ENCODE data around the gene ABHD8. TPM values are rescaled to one million over a fixed set of nuclear protein-coding genes. Genes with fewer than 3 reads are reported as not detected.
"Not testable (repeated sequence)": the region's sequence is repeated elsewhere in the genome, so short reads cannot be mapped to it uniquely, and the experiment has no call there.

ABHD8 gene
- total RNA-seq, 2 experiments from 2014 or later, result 10.1 to 10.7 TPM

- H3K4me3 Mint-ChIP-seq, result peak overlapping the region; percentile 4
- no peak for ATAC-seq
- H3K9me3 Mint-ChIP-seq (ENCODE audit: low read depth), result no peaks in the 10 kb centered on the region
- no peaks in the 10 kb centered on the region for H3K27me3 Mint-ChIP-seq
- DNase-seq, result no peak
- peaks cover 3% of the 10 kb centered on the region for H3K36me3 Mint-ChIP-seq
- CTCF ChIA-PET, result interaction anchor here (0.7 to 6.2 kb wide), 7 partner anchors 13 to 188 kb away, joined by 3 to 44 read pairs (median 3); partner anchors contain the start of gene ANO8
- peak overlapping the region; percentile 3 for H3K27ac Mint-ChIP-seq
- peaks cover 56% of the 10 kb centered on the region for H3K4me1 Mint-ChIP-seq
Measured at GRCh38 chr19:17307876-17308377, 4.7 kb upstream of the ABHD8 start.

- H3K4me3 Mint-ChIP-seq, result peak overlapping the region; percentile 87
- H3K4me1 Mint-ChIP-seq, result peaks cover 56% of the 10 kb centered on the region
- no peak for DNase-seq
- peak overlapping the region; percentile 89 for H3K27ac Mint-ChIP-seq
- no peaks in the 10 kb centered on the region for H3K9me3 Mint-ChIP-seq (ENCODE audit: low read depth)
- ATAC-seq, result no peak
- H3K36me3 Mint-ChIP-seq, result peaks cover 3% of the 10 kb centered on the region
- CTCF ChIA-PET, result interaction anchor here (0.9 to 6.2 kb wide), 6 partner anchors 13 to 99 kb away, joined by 3 to 44 read pairs (median 6); partner anchors contain the start of genes ANO8 and BST2
- no peaks in the 10 kb centered on the region for H3K27me3 Mint-ChIP-seq
Measured at GRCh38 chr19:17306285-17306714, 3.1 kb upstream of the ABHD8 start.

GRCh38 chr19:17305517-17306284, 2.5 kb upstream of the ABHD8 start, which contains the start of gene MRPL34:
Gene MRPL34, plus strand, starts transcription at chr19:17305872. Its CDS starts 21 bp downstream, at chr19:17305893.
- DNase-seq (peak; percentile 99), ATAC-seq (peak; percentile 68)
- peaks cover 54% of the 10 kb centered on the region for H3K4me1 Mint-ChIP-seq
- peak within 1 kb of the TSS; percentile 87 for H3K4me3 Mint-ChIP-seq
- H3K36me3 Mint-ChIP-seq, result peaks cover 3% of the 10 kb centered on the region
- peak within 1 kb of the TSS; percentile 89 for H3K27ac Mint-ChIP-seq
- no peaks in the 10 kb centered on the region for H3K9me3 Mint-ChIP-seq (ENCODE audit: low read depth)
- no peaks in the 10 kb centered on the region for H3K27me3 Mint-ChIP-seq
- CTCF ChIA-PET, result interaction anchor here (0.6 to 6.2 kb wide), 23 partner anchors 10 to 270 kb away, joined by 3 to 44 read pairs (median 4); partner anchors contain the start of genes ANO8, BABAM1, BST2 and USHBP1

- ATAC-seq (no peak), DNase-seq (no peak)
- peaks cover 3% of the 10 kb centered on the region for H3K36me3 Mint-ChIP-seq
- H3K4me3 Mint-ChIP-seq, result peak overlapping the region; percentile 87
- CTCF ChIA-PET, result interaction anchor here (0.6 to 6.2 kb wide), 23 partner anchors 9 to 270 kb away, joined by 3 to 44 read pairs (median 4); partner anchors contain the start of genes ANO8, BABAM1, BST2 and USHBP1
- peaks cover 48% of the 10 kb centered on the region for H3K4me1 Mint-ChIP-seq
- H3K27ac Mint-ChIP-seq, result peak overlapping the region; percentile 89
- no peaks in the 10 kb centered on the region for H3K9me3 Mint-ChIP-seq (ENCODE audit: low read depth)
- no peaks in the 10 kb centered on the region for H3K27me3 Mint-ChIP-seq
Measured at GRCh38 chr19:17305216-17305516, 1.9 kb upstream of the ABHD8 start.

- DNase-seq (no peak), ATAC-seq (no peak)
- H3K36me3 Mint-ChIP-seq, result peaks cover 3% of the 10 kb centered on the region
- H3K27ac Mint-ChIP-seq, result peak overlapping the region; percentile 89
- H3K27me3 Mint-ChIP-seq, result no peaks in the 10 kb centered on the region
- H3K9me3 Mint-ChIP-seq (ENCODE audit: low read depth), result no peaks in the 10 kb centered on the region
- peaks cover 47% of the 10 kb centered on the region for H3K4me1 Mint-ChIP-seq
- CTCF ChIA-PET, result interaction anchor here (0.6 to 6.2 kb wide), 24 partner anchors 9 to 271 kb away, joined by 3 to 44 read pairs (median 4); partner anchors contain the start of genes ANO8, BABAM1, BST2 and USHBP1
- peak overlapping the region; percentile 87 for H3K4me3 Mint-ChIP-seq
Measured at GRCh38 chr19:17304386-17305215, 1.4 kb upstream of the ABHD8 start.

GRCh38 chr19:17303940-17304267, 679 bp upstream of the ABHD8 start:
- Mint-ChIP-seq H3K27me3 (no peaks in the 10 kb centered on the region), H3K9me3 (ENCODE audit: low read depth) (no peaks in the 10 kb centered on the region), H3K36me3 (peaks cover 1% of the 10 kb centered on the region), H3K4me1 (peaks cover 42% of the 10 kb centered on the region), H3K27ac (no peak overlapping the region), H3K4me3 (peak overlapping the region; percentile 56)
- no peak for ATAC-seq
- CTCF ChIA-PET, result interaction anchor here (0.6 to 1.6 kb wide), 5 partner anchors 10 to 82 kb away, joined by 4 to 9 read pairs (median 5); no protein-coding TSS in a partner anchor
- DNase-seq, result no peak

- peak overlapping the region; percentile 56 for H3K4me3 Mint-ChIP-seq
Measured at GRCh38 chr19:17302391-17303166, 646 bp downstream of the ABHD8 start.

GRCh38 chr19:17300992-17301619, 2.1 kb downstream of the ABHD8 start:
- Mint-ChIP-seq H3K9me3 (ENCODE audit: low read depth) (no peaks in the 10 kb centered on the region), H3K4me3 (no peak overlapping the region), H3K27ac (no peak overlapping the region), H3K36me3 (peaks cover 11% of the 10 kb centered on the region), H3K4me1 (peaks cover 25% of the 10 kb centered on the region), H3K27me3 (no peaks in the 10 kb centered on the region)
- DNase-seq (no peak), ATAC-seq (no peak)
- CTCF ChIA-PET, result interaction anchor here (1.0 kb wide), 1 partner anchor 31 kb away, joined by 4 read pairs; no protein-coding TSS in a partner anchor

More at GRCh38 chr19:17302391-17303166, 646 bp downstream of the ABHD8 start:
- Mint-ChIP-seq H3K27ac (peak overlapping the region; percentile 5), H3K9me3 (ENCODE audit: low read depth) (no peaks in the 10 kb centered on the region), H3K27me3 (no peaks in the 10 kb centered on the region), H3K4me1 (peaks cover 37% of the 10 kb centered on the region), H3K36me3 (peaks cover 9% of the 10 kb centered on the region)
- no peak for ATAC-seq
- DNase-seq, result peak; percentile 45
- CTCF ChIA-PET, result interaction anchor here (0.9 to 1.6 kb wide), 6 partner anchors 10 to 84 kb away, joined by 3 to 9 read pairs (median 5); no protein-coding TSS in a partner anchor

- peaks cover 9% of the 10 kb centered on the region for H3K4me1 Mint-ChIP-seq
- peaks cover 11% of the 10 kb centered on the region for H3K36me3 Mint-ChIP-seq
- CTCF ChIA-PET, result interaction anchor here (1.4 to 2.2 kb wide), 2 partner anchors 8 to 89 kb away, joined by 5 to 7 read pairs; partner anchors contain the start of gene MRPL34
- no peak for DNase-seq
- H3K4me3 Mint-ChIP-seq, result no peak overlapping the region
- no peaks in the 10 kb centered on the region for H3K9me3 Mint-ChIP-seq (ENCODE audit: low read depth)
- H3K27me3 Mint-ChIP-seq, result no peaks in the 10 kb centered on the region
- no peak for ATAC-seq
- no peak overlapping the region for H3K27ac Mint-ChIP-seq
Measured at GRCh38 chr19:17296976-17297375, 6.2 kb downstream of the ABHD8 start.

- Mint-ChIP-seq H3K9me3 (ENCODE audit: low read depth) (no peaks in the 10 kb centered on the region), H3K36me3 (peaks cover 11% of the 10 kb centered on the region), H3K4me3 (no peak overlapping the region), H3K27ac (no peak overlapping the region), H3K4me1 (peaks cover 11% of the 10 kb centered on the region), H3K27me3 (no peaks in the 10 kb centered on the region)
- ATAC-seq, result no peak
- CTCF ChIA-PET, result interaction anchor here (2.2 to 6.6 kb wide), 2 partner anchors 9 to 91 kb away, joined by 7 to 92 read pairs; partner anchors contain the start of gene MRPL34
- no peak for DNase-seq
Measured at GRCh38 chr19:17296273-17296672, 7.0 kb downstream of the ABHD8 start.

GRCh38 chr19:17295551-17295950, 7.7 kb downstream of the ABHD8 start:
- ATAC-seq; H3K4me3 Mint-ChIP-seq; H3K27ac Mint-ChIP-seq; DNase-seq; H3K27me3 Mint-ChIP-seq; H3K9me3 Mint-ChIP-seq (ENCODE audit: low read depth): not testable (repeated sequence)
- H3K4me1 Mint-ChIP-seq, result peaks cover 14% of the 10 kb centered on the region
- H3K36me3 Mint-ChIP-seq, result peaks cover 11% of the 10 kb centered on the region
- CTCF ChIA-PET, result interaction anchor here (2.2 to 6.6 kb wide), 2 partner anchors 10 to 92 kb away, joined by 7 to 92 read pairs; partner anchors contain the start of gene MRPL34
